Motor neuron (in vitro differentiated cells): ENCODE results near the gene MUC6. TPM values are rescaled to one million over a fixed set of nuclear protein-coding genes. Genes with fewer than 3 reads are reported as not detected.

Experiments
- ATAC-seq, 8 experiments: fragments of 200-7000 bp; cut with Tn5 transposase; replicated peaks in 6 of 8; 2 replicates each; pipeline ENCODE4 v1.8.0; 2021; ENCODE audit warnings: mild to moderate bottlenecking in 8 of 8, moderate library complexity in 8 of 8
- H3K27ac ChIP-seq, 2 donors: fragments of 250-450 bp; sonication (Bioruptor Pico); 2 replicates each; pipeline ENCODE4 v1.9.0; 2021; ENCODE audit warnings: antibody characterized with exemption in 2 of 2, mild to moderate bottlenecking in 2 of 2, moderate library complexity in 1 of 2
- H3K4me1 ChIP-seq, 2 donors: fragments of 250-450 bp; sonication (Bioruptor Pico); replicated peaks in 1 of 2; 2 replicates each; pipeline ENCODE4 v1.6.1; 2021; ENCODE audit warnings: antibody characterized with exemption in 2 of 2, mild to moderate bottlenecking in 2 of 2, moderate library complexity in 1 of 2
- H3K4me3 ChIP-seq, 5 donors: fragments of 250-450 bp; sonication (Bioruptor Pico); 2 replicates each; pipeline ENCODE4 v1.9.0; 2021; ENCODE audit warnings: antibody characterized with exemption in 5 of 5, mild to moderate bottlenecking in 5 of 5, moderate library complexity in 4 of 5
- whole genome bisulfite sequencing, 10 experiments: fragments of 450-650 bp; shearing (Covaris generic); methylation state at CpG; one replicate each; pipeline ENCODE4 v1.0.0; 2022; 5-methylcytosine and 5-hydroxymethylcytosine counted together
- in situ Hi-C, 9 experiments: fragments of 400-800 bp; cut with MboI; loops; one replicate each; pipeline ENCODE4 v1.15.0; 2021; ENCODE audit warnings: low sequenced_read_pairs in 9 of 9, low pct_unique_long_range_greater_than_20kb in 2 of 9; ENCODE audit not compliant: unreplicated experiment in 9 of 9
- total RNA-seq, 8 experiments: library from RNA; unstranded; fragments of 300-600 nt; gene quantifications; 2 replicates each; pipeline versions ENCODE4 v1.2.3 to v1.2.4, GENCODE V29; 2022

The MUC6 gene, protein sequence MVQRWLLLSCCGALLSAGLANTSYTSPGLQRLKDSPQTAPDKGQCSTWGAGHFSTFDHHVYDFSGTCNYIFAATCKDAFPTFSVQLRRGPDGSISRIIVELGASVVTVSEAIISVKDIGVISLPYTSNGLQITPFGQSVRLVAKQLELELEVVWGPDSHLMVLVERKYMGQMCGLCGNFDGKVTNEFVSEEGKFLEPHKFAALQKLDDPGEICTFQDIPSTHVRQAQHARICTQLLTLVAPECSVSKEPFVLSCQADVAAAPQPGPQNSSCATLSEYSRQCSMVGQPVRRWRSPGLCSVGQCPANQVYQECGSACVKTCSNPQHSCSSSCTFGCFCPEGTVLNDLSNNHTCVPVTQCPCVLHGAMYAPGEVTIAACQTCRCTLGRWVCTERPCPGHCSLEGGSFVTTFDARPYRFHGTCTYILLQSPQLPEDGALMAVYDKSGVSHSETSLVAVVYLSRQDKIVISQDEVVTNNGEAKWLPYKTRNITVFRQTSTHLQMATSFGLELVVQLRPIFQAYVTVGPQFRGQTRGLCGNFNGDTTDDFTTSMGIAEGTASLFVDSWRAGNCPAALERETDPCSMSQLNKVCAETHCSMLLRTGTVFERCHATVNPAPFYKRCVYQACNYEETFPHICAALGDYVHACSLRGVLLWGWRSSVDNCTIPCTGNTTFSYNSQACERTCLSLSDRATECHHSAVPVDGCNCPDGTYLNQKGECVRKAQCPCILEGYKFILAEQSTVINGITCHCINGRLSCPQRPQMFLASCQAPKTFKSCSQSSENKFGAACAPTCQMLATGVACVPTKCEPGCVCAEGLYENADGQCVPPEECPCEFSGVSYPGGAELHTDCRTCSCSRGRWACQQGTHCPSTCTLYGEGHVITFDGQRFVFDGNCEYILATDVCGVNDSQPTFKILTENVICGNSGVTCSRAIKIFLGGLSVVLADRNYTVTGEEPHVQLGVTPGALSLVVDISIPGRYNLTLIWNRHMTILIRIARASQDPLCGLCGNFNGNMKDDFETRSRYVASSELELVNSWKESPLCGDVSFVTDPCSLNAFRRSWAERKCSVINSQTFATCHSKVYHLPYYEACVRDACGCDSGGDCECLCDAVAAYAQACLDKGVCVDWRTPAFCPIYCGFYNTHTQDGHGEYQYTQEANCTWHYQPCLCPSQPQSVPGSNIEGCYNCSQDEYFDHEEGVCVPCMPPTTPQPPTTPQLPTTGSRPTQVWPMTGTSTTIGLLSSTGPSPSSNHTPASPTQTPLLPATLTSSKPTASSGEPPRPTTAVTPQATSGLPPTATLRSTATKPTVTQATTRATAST (N-terminal part only)
- 1 to 10 TPM in 3 of 8 experiments, under 1 TPM in 5; under 0.01 to 1.9 (median 0.82) TPM for total RNA-seq

DNA sequence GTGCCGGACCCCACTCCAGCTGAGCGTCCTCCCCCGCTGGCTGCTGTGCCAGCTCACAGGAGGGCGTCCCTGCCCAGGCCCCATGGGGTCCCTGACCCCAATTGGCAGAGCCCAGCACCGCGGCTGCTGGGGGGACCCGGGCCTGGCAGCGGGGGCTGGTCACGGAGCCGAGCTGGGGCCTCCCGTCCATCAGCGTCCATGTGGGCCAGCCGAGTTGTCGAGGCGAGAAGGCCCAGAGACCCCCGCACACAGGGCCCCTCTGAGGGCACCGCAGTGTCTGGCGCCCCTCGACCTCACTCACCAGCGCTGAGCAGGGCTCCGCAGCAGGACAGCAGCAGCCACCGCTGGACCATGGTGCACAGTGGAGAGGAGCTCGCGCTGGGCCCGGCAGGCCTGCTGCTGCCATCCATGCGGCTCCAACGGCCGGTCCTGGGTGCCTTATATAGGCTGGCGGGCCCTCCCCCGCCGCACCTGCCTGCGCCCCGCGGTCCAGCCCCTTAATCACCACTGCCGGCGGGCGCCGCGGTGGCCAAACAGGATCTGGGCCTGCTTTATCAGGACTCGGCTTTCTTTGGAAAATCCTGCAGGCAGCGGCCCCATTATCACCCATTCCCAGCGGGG, at the start of gene MUC6:
MUC6 (minus strand) TSS at position 416 of the 621 bp plus-strand sequence; CDS start at position 353, 63 bp downstream.
- Histone ChIP-seq H3K4me3 (no peak within 1 kb of the TSS), H3K27ac (no peak within 1 kb of the TSS), H3K4me1 (no peaks in the 10 kb centered on the region)
- in situ Hi-C loops = no loop called here
- no peak for ATAC-seq
- 80 to 100% methylated on average over 1 to 2 of the region's 42 CpGs; no CpG with 5 or more reads in 8 of the 10 experiments for WGBS, 10 experiments

DNA sequence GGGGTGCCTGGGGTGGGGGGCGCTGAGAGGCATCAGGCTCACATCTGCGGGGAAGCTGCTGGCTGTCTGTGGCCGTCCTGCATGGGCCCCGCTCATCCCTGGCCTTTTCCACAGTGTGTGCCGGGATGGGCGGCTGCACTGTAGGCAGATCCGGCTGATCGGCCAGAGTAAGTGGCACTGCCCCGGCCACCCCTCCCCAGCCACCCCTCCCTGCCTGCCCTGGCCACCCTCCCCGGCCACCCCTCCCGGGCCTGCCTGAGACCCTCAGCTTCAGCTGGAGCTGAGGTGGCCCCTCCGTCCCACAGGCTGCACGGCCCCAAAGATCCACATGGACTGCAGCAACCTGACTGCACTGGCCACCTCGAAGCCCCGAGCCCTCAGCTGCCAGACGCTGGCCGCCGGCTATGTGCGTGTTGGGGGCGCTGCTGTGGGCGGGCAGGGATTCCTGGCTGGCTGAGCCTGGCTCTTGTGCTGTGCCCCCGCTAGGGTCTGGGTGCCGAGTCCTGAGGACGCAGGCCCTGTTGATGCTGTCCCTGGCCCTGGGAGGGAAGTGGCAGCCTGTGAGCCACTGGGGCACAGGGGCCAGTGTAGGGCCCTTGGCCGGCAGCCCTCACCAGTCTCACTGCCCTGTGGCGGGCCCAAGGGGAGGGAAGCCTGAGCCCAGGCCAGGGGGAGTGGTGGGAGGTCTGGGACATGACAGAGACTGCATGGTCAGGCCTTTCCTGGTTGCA, 49.1 kb upstream of the MUC6 start:
- no peak for ATAC-seq
- H3K4me3 ChIP-seq = no peak overlapping the region
- H3K27ac ChIP-seq = no peak overlapping the region
- no CpG with 5 or more reads among the region's 26 CpGs for WGBS, 10 experiments
- in situ Hi-C loops = no loop called here
- H3K4me1 ChIP-seq = no peaks in the 10 kb centered on the region

DNA sequence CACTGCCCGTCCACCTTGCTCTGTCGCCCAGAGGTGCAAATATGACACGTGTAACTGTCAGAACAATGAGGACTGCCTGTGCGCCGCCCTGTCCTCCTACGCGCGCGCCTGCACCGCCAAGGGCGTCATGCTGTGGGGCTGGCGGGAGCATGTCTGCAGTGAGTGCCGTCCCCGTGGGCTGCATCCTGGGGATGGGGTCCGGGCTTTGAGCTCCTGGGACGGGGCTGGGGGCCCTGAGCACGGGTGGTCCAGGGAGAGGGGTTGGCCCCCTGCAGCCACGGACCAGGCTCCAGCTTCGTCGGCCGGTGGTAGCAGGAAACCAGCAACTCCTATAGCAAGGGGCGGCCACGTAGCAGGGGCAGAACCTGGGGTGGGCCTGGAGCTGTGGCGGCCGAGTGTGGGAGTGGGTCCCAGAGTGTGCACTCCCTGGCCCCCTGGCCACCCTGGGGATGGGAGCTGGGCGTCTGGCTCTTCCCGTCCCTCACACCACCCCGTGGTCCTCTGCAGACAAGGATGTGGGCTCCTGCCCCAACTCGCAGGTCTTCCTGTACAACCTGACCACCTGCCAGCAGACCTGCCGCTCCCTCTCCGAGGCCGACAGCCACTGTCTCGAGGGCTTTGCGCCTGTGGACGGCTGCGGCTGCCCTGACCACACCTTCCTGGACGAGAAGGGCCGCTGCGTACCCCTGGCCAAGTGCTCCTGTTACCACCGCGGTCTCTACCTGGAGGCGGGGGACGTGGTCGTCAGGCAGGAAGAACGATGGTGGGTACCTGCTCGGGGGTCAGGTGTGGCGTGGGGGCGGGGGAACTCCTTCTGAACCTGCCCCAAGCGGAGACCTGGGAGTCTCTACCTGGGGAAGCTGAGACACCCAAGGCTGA, 48.3 kb upstream of the MUC6 start:
- H3K27ac ChIP-seq = no peak overlapping the region
- no peak for ATAC-seq
- H3K4me1 ChIP-seq = no peaks in the 10 kb centered on the region
- 100% methylated on average over 1 of the region's 49 CpGs; no CpG with 5 or more reads in 8 of the 10 experiments for WGBS, 10 experiments
- in situ Hi-C loops = no loop called here
- H3K4me3 ChIP-seq = no peak overlapping the region

DNA sequence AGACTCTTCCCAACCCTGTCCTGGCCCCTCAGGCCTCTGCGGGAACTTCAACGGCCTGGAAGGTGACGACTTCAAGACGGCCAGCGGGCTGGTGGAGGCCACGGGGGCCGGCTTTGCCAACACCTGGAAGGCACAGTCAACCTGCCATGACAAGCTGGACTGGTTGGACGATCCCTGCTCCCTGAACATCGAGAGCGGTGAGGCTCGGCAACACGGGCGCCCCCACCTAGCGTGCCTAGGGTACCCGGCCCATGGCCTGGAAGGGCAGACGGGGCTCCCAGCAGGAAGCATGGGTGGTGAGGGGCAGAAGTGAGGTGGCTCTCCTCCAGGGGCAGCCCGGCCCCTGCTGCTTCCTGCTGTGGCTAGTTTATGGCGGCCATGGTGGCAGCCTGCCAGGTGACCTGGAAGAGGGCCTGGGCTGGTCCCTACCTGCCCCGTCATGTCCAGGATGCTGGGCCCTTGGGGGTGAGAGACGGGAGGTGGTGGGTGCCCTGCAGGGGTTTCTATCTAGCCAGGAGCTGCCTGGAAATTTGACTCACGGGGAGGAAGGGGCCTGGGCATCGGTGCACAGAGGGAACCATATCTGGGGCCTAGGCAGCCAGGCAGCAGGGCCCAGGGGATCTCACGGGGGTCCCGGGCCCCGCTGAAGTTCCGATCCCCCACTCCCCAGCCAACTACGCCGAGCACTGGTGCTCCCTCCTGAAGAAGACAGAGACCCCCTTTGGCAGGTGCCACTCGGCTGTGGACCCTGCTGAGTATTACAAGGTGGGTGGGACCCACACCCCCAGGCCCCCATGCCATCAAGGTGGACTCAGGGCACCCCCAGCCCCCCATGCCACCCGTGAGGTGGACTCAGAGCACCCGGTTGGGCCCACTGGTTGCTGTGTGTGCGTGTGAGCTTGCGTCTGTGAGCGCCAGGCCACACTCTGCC, 47.4 kb upstream of the MUC6 start:
- in situ Hi-C loops = no loop called here
- WGBS, 10 experiments = 20 to 100% (median 79%) methylated on average over 1 to 10 of the region's 34 CpGs; no CpG with 5 or more reads in 5 of the 10 experiments
- no peak for ATAC-seq
- Histone ChIP-seq H3K4me3 (no peak overlapping the region), H3K4me1 (no peaks in the 10 kb centered on the region), H3K27ac (no peak overlapping the region)

DNA sequence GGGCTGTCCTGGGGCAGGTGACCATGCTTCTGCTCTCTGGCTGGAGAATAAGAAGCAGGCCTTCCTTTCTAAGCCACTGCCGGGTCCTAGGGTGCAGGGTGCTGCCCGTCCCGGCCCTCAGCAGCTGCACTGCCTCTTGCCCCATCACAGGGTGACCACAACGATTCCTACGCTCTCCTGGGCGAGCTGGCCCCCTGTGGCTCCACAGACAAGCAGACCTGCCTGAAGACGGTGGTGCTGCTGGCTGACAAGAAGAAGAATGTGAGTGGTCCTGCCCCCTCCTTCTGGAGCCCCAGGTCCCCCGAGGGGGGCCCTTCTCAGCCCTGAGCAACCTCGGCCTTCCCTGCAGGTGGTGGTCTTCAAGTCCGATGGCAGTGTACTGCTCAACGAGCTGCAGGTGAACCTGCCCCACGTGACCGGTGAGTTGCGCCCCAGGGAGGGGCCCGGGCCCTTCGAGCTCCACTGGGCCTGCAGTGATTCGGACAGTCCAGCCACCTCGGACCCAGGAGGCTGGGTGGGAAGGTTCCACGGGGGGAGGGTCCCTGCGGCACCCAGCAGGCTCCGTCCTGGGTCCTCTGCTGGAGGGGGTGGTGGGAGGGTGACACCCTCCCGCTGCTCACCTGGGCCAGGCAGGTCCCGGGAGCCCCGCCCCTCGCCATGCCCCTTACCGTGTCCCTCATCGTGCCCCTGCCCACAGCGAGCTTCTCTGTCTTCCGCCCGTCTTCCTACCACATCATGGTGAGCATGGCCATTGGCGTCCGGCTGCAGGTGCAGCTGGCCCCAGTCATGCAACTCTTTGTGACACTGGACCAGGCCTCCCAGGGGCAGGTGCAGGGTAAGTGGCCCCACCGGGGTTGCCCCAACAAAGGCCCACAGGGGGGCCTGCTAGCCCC, 46.5 kb upstream of the MUC6 start:
- H3K4me1 ChIP-seq = no peaks in the 10 kb centered on the region
- in situ Hi-C loops = no loop called here
- no peak overlapping the region for H3K27ac ChIP-seq
- no peak overlapping the region for H3K4me3 ChIP-seq
- WGBS, 10 experiments = 60 to 80% (median 68%) methylated on average over 1 to 5 of the region's 33 CpGs; no CpG with 5 or more reads in 6 of the 10 experiments
- no peak for ATAC-seq

DNA sequence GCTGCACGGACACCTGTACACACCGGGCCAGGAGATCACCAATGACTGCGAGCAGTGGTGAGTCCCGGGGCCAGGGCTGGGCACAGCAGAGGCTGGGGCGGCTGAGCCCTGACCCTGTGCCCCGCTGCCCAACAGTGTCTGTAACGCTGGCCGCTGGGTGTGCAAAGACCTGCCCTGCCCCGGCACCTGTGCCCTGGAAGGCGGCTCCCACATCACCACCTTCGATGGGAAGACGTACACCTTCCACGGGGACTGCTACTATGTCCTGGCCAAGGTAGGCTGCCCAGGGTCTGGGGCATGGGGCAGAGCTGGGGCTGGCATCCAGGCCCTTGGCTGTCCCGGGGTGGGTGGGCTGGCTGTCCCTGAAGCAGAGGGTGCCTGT, 45.8 kb upstream of the MUC6 start:
- H3K27ac ChIP-seq = no peak overlapping the region
- peak in 2 of 8 experiments; percentile 3 to 15 for ATAC-seq

DNA sequence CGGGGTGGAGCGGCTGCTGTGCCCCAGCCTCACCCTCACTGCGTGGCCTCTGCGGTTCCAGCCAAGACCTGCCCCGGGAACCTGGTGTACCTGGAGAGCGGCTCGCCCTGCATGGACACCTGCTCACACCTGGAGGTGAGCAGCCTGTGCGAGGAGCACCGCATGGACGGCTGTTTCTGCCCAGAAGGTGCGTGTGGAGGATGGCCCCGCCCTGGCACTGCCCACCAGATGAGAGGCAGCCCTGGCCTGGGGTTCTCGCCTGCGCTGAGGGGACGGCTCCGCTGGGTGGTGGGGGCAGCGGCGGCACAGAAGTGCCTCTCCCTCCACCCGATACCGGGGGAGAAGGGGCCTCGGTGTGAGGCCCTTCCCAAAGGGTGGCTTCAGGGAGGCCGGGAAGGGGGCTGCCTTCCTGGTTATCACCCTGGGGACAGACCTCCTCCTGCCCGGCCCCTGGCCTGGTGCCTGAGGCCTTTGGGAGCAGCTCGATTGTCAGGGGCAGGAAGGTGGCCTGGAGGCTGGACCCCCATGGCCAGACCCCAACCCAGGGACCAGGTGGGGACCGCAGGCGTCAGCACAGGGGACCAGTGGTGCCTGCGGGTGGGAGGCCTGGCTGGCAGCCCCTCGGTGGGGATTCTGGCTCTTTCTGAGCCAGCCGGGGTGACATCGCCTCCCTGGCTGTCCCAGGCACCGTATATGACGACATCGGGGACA, 45.2 kb upstream of the MUC6 start:
- H3K4me1 ChIP-seq = no peaks in the 10 kb centered on the region
- H3K4me3 ChIP-seq = no peak overlapping the region
- H3K27ac ChIP-seq = no peak overlapping the region
- ATAC-seq = peak in 1 of 8 experiments; percentile 3
- WGBS, 10 experiments = 90% methylated on average over 4 of the region's 33 CpGs; no CpG with 5 or more reads in 9 of the 10 experiments
- in situ Hi-C loops = no loop called here

More for the DNA sequence above, 45.8 kb upstream of the MUC6 start:
- Histone ChIP-seq H3K4me3 (no peak overlapping the region), H3K4me1 (no peaks in the 10 kb centered on the region)
- in situ Hi-C loops = no loop called here
- no CpG with 5 or more reads among the region's 14 CpGs for WGBS, 10 experiments

DNA sequence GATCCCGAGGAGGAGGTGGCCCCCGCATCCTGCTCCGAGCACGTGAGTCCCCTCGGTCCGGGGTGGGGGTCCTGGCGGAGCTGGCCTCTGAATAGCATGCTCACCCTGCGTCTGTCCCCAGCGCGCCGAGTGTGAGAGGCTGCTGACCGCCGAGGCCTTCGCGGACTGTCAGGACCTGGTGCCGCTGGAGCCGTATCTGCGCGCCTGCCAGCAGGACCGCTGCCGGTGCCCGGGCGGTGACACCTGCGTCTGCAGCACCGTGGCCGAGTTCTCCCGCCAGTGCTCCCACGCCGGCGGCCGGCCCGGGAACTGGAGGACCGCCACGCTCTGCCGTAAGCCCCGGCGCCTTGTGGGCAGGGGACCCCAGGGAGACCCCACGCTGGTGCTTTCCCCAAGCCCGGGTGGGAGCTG, 41.7 kb upstream of the MUC6 start:
- 0 to 100% methylated on average over 1 to 3 of the region's 39 CpGs; no CpG with 5 or more reads in 8 of the 10 experiments for WGBS, 10 experiments
- in situ Hi-C loops = no loop called here
- H3K4me3 ChIP-seq = no peak overlapping the region
- H3K27ac ChIP-seq = no peak overlapping the region
- peak in 1 of 8 experiments; percentile 13 for ATAC-seq
- peaks cover 0 to 8% of the 10 kb centered on the region in 2 donors for H3K4me1 ChIP-seq

DNA sequence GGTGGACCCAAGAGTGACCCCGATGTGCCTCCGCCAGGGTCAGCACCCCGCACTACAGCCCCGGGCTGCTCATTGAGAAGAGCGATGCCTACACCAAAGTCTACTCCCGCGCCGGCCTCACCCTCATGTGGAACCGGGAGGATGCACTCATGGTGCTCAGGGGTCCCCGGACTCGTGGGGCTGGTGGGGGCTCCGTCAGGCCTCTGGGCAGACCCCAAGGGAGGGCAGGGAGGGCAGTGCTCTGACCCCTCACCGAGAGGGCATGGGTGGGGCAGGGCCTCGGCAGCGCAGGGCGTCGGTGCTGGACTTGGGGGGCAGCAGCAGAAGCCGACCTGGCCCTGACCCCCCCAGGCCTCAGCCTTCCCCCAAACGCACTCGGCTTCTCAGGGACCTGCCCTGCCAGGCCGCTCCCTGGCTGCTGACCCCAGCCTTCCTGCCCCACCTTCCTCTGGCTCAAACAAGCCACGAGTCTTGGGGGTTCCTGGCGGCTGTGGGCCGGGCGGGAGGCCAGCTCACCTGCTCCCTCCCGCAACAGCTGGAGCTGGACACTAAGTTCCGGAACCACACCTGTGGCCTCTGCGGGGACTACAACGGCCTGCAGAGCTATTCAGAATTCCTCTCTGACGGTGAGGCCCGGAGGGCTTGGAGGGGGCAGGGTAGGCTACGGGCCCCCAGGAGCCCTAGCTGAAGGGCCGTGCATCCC, 41.0 kb upstream of the MUC6 start:
- ATAC-seq = peak in 2 of 8 experiments; percentile 11 to 17
- peaks cover 0 to 8% of the 10 kb centered on the region in 2 donors for H3K4me1 ChIP-seq
- 40 to 60% methylated on average over 1 of the region's 33 CpGs; no CpG with 5 or more reads in 8 of the 10 experiments for WGBS, 10 experiments
- no peak overlapping the region for H3K27ac ChIP-seq
- in situ Hi-C loops = no loop called here
- H3K4me3 ChIP-seq = no peak overlapping the region
